ENCODE data around the gene STX7.

The STX7 gene

DNA sequence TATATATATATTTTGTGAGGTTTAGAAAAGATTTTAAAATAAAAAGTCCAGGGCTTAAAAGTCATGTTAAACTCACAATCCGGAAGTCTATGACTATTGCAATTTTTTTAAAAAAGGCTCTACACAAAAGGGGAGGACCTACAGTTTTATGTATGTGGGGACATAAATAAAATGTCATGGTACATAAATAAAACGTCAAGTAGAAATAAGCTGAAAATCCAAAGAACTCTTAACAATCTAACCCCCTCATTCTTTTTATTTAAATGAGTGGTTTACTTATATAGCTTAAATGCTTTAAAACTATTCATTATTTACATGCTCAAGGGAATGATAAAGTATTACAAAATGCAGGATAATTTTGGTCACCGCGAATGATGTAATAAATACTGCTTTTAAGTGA, 36.2 kb downstream of the STX7 start:
- DNase-seq (ENCODE audit: low read depth in 2 of 2) = no peak

DNA sequence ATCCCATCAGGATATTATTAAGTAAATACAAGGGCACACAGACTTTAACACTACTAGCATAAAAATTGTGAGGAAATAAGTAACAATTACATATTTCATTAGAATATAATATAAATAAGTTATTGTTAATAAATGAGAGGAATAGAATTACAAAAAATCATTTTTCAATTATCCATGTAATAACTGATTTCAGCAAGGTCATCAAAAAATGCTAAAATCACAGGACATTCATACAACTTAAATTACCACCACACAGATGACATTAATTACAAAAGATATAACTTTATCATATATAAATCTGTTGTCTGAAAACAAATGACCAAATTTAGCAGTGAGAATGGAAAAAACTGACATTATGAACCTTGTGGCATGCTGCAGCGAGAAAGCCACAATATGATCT, 37.0 kb downstream of the STX7 start:
- DNase-seq (ENCODE audit: low read depth in 2 of 2) = no peak

DNA sequence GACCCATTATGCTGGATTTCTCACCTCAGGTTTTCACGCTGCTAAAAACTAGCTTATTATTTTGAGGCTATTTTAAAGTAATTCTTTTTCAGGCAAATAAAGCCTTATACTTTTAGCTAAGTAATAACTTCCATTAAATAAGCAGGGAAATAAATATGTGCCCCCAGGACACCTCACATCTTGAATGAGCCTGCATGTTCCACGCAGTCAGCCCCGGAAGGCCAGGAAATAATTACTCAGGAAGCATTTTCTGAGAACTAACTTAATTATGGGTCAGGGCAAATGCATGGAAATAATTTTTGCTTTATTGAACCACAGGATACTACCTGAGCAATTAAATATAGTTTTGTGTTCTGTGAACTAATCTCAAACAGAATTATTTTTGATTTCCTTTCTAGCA, 41.1 kb downstream of the STX7 start:
- DNase-seq (ENCODE audit: low read depth in 2 of 2) = no peak

DNA sequence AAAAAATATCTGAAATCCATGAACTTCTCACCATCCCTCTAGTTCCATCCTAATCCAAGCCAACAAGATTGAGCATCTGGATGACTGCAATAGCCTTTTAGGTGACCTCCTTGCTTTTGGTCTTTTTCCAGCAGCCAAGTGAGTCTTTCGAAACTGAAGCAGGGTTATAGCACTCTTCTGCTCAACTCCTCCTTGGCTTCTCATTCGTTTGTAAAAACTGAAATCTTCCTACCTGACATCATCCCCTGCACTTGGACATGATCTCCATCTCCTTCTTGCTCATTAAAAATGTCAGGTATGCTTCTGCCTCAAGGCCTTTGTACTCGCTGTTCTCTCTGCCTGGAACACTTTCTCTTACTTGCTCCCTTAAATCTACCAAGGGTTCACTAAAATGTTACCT, 46.0 kb downstream of the STX7 start:
- DNase-seq (ENCODE audit: low read depth in 2 of 2) = no peak

- no peak for DNase-seq (ENCODE audit: low read depth in 2 of 2)
These were observed 47.1 kb downstream of the STX7 start for GRCh38 chr6:132465530-132466485.

DNA sequence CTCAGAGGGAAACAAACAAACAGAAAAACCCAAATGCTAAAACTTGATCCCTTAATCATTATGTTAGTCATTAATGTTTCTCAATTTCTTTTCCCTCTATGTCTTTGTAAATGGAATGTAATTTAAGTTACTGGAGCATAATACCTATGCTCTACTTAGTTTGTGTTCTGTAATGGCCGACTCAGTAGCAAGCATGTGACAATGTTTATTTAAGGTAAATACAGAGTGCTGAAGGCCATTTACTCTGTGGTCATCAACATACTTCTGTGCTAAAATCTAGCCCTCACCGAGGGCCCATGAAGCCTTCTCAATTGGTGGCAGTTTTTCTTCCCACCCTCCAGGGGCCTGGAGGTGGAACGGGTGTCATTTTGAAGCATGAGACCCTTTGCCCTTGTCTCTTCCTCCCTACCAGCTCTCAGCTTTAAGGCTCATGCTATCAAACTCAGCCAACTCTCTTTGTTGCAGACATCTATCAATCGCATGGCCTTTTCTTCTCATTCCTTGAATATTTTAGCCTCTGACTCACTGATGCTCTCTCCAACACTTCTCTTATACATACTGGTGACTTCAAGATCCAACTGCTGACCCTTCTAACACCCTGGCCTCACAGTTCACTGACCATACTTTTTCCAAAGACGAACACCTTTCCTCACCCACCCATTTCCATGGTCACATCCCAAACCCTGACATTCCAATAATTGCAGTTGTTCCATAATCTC, 48.2 kb downstream of the STX7 start:
- DNase-seq (ENCODE audit: low read depth in 2 of 2) = no peak

DNA sequence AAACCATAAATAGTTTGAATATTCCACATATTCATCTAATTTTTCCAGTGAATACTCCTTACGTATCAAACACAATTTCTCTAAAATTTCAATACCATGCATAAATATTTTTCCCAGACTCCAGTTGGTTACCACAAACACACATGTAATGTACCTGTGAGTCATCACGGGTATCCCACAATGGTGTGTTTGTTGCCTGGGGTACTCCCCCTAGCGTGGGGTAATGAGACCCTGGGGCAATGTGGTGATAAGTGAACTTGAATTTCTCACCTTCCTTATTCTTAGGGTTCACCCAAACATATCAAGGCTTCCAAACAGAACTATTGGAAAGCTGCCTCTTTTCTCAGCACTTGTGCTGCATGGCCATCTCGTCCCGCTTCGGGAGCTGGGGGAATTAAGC, 51.0 kb downstream of the STX7 start:
- DNase-seq (ENCODE audit: low read depth in 2 of 2) = no peak

GRCh38 chr6:132459605-132459952, 53.3 kb downstream of the STX7 start:
- no peak for DNase-seq (ENCODE audit: low read depth in 2 of 2)

GRCh38 chr6:132458887-132459604, 53.9 kb downstream of the STX7 start:
- no peak for DNase-seq (ENCODE audit: low read depth in 2 of 2)

GRCh38 chr6:132456700-132457143, 56.2 kb downstream of the STX7 start:
- no peak for DNase-seq (ENCODE audit: low read depth in 2 of 2)

- no peak for DNase-seq (ENCODE audit: low read depth in 2 of 2)
These were observed 66.1 kb downstream of the STX7 start for GRCh38 chr6:132446855-132447241.

- DNase-seq (ENCODE audit: low read depth in 2 of 2) = no peak
These were observed 66.6 kb downstream of the STX7 start for GRCh38 chr6:132446141-132446854.

DNA sequence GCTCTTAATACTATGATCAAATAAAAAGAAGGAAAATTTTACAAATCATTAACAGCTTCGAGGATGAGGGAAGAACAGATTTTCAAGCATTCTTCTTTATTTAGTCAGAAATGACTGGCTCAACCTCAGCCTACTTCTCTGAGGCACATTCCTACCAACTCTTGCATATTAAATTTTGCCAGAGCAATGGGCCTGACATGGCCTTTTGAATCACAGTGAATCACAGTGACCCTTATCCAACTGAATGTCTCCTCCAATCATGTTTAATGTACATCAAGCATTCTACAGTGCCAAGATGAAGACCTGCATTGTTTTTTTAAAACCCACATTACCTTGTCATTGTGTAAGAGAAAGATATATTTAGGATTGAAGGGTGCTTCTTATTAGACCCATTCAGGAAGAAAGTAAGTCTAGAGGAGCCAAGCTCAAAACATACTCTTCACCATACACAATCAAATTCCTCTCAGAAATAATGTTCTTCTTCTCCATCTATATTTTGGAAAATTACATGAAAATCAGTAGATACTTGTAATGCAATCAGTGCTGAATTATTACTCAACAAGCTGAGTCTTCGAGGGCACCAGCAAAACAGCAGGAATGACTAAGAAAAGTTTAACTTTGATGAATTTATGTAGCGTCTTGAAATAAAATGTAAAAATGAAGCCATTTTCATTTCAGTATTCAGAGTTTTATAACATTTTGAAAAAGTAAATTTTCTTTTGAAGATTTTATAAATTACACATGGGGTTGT, 67.5 kb downstream of the STX7 start:
- DNase-seq (ENCODE audit: low read depth in 2 of 2) = no peak

GRCh38 chr6:132443206-132443605, 69.7 kb downstream of the STX7 start:
- DNase-seq (ENCODE audit: low read depth in 2 of 2) = no peak

DNA sequence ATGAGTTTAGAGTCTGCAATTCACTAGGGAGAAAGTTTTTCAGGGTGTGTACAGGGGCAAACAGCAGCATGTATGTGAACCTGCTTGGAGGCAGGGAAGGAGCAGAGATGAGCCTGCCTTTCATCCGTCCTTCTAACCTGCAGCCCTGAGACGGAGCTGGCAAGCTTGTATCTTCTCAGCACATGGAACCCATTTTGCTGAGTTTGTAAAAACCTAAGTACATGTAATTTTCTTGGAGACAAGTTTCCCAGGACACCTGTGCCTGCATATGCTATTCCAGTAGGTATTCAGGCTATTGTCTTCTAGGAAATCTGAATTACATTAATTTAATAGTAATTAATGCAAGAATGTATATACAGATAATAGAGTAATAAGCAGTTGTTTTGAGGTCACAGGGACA, 82.8 kb downstream of the STX7 start:
- no peak for DNase-seq (ENCODE audit: low read depth in 2 of 2)

- no peak for DNase-seq (ENCODE audit: low read depth in 2 of 2)
These were observed 87.7 kb downstream of the STX7 start for GRCh38 chr6:132425176-132425575.

DNA sequence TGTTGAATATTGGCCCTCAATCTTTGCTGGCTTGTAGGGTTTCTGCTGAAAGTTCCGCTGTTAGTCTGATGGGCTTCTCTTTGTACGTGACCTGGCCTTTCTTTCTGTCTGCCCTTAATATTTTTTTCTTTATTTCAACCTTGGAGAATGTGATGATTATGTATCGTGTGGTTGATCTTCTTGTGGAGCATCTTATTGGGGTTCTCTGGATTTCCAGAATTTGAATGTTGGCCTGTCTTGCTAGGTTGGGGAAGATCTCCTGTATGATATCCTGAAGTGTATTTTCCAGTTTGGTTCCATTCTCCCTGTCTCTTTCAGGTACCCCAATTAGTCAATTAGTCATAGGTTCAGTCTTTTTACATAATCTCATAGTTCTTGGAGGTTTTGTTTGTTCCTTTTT, 89.1 kb downstream of the STX7 start:
- no peak for DNase-seq (ENCODE audit: low read depth in 2 of 2)

DNA sequence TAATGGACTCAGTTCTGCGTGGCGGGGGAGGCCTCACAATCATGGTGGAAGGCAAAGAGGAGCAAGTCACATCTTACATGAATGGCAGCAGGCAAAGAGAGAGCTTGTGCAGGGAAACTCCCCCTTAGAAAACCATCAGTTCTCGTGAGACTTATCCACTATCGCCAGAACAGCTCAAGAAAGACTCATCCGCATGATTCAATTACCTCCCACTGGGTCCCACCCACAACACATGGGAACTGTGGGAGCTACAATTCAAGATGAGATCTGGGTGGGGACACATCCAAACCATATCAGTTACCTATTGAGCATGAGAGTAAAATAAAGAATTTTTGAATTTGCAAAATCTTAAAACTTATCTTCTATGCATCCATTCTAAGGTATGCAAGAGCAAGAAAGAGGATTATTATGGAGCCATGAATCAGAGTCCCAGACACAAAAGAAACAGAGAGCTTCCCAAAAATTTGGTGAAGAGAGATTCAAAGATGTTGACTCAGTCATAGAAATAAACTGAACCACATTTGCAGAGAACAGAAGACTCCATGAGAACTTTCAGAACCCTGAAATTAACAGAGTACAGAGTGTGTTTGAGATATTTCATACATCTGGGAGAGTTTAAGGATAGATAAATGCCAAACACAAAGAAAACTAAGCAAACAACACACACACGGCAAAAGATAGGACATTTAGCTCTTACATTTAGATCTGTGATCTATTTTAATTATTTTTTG, 94.5 kb downstream of the STX7 start:
- DNase-seq (ENCODE audit: low read depth in 2 of 2) = no peak

- DNase-seq (ENCODE audit: low read depth in 2 of 2) = no peak
These were observed 98.2 kb downstream of the STX7 start for GRCh38 chr6:132414761-132415160.

GRCh38 chr6:132414322-132414721, 98.6 kb downstream of the STX7 start:
- no peak for DNase-seq (ENCODE audit: low read depth in 2 of 2)

- DNase-seq (ENCODE audit: low read depth in 2 of 2) = no peak
These were observed 99.5 kb downstream of the STX7 start for GRCh38 chr6:132413499-132413802.
